Endodermal cell (in vitro differentiated cells): ENCODE data around the gene GSE1. TPM values are rescaled to one million over a fixed set of nuclear protein-coding genes. Genes with fewer than 3 reads are reported as not detected.

Source experiments
- DNase-seq: peaks from one replicate; pipeline ENCODE4 v3.0.0-alpha.2; 2017
- H3K27ac ChIP-seq: 2 replicates; pipeline ENCODE4 v1.5.1; 2013; ENCODE audit warnings: mild to moderate bottlenecking, low read depth, low read length, moderate library complexity
- H3K27me3 ChIP-seq: 2 replicates; pipeline ENCODE4 v1.6.1; 2013; ENCODE audit warnings: mild to moderate bottlenecking, low read length, moderate library complexity; ENCODE audit not compliant: insufficient read depth, control insufficient read depth, poor library complexity, severe bottlenecking
- H3K36me3 ChIP-seq: 2 replicates; pipeline ENCODE4 v1.7.0; 2013; ENCODE audit warnings: mild to moderate bottlenecking, low read length, moderate library complexity; ENCODE audit not compliant: control insufficient read depth, insufficient read depth
- H3K4me1 ChIP-seq: one replicate; pipeline ENCODE4 v1.7.0; 2013; ENCODE audit warnings: low read length; ENCODE audit not compliant: control insufficient read depth, insufficient read depth
- H3K4me3 ChIP-seq: 2 replicates; pipeline ENCODE4 v1.5.1; 2013; ENCODE audit warnings: mild to moderate bottlenecking, low read length, moderate library complexity
- H3K9ac ChIP-seq: 2 replicates; pipeline ENCODE4 v1.6.1; 2013; ENCODE audit warnings: mild to moderate bottlenecking, low read length, moderate library complexity; ENCODE audit not compliant: poor library complexity, severe bottlenecking; ENCODE audit errors: extremely low read depth
- H3K9me3 ChIP-seq: 2 replicates; pipeline ENCODE4 v1.6.1; 2013; ENCODE audit warnings: mild to moderate bottlenecking, low read length, moderate library complexity; ENCODE audit not compliant: control insufficient read depth
- H3K27ac Mint-ChIP-seq: 2 replicates; pipeline ENCODE4 v1.8.0; 2020; ENCODE audit warnings: mixed read lengths
- H3K27me3 Mint-ChIP-seq: 2 replicates; pipeline ENCODE4 v1.8.0; 2021; ENCODE audit warnings: mild to moderate bottlenecking, mixed read lengths; ENCODE audit not compliant: insufficient read depth
- H3K36me3 Mint-ChIP-seq: 2 replicates; pipeline ENCODE4 v1.8.0; 2020; ENCODE audit warnings: low read depth, mixed read lengths
- H3K4me1 Mint-ChIP-seq: 2 replicates; pipeline ENCODE4 v1.8.0; 2020; ENCODE audit warnings: mixed read lengths
- H3K4me3 Mint-ChIP-seq: 2 replicates; pipeline ENCODE4 v1.8.0; 2020; ENCODE audit warnings: mild to moderate bottlenecking, moderate library complexity, mixed read lengths
- H3K9me3 Mint-ChIP-seq: 2 replicates; pipeline ENCODE4 v1.8.0; 2020; ENCODE audit warnings: mild to moderate bottlenecking, mixed read lengths
- WGBS, 2 experiments: methylation state at CpG; one replicate each; pipeline versions ENCODE4 v1.1.5 to v1.1.7; 2013; ENCODE audit warnings: missing lambda C conversion rate in 2 of 2, mixed read lengths in 1 of 2; ENCODE audit not compliant: insufficient coverage in 1 of 2, insufficient read length in 1 of 2; 5-methylcytosine and 5-hydroxymethylcytosine counted together
- total RNA-seq, 2 donors: library from RNA; stranded (reverse); fragmentation: NEBNext Ultra II Directional in 1 of 2; extraction: Animal tissue kit (Norgen Biotek cat#: 25700) in 1 of 2; gene quantifications; 2 replicates in 1 of 2; 3 replicates in 1 of 2; pipeline ENCODE4 v1.2.1, GENCODE V29; 2021
- TF ChIP-seq, protein P1 (sequence below): fragments of 200-600 bp; sonication (generic); conservative IDR thresholded peaks from 2 replicates; pipeline ENCODE4 v1.5.0; 2021; ENCODE audit warnings: antibody characterized with exemption, mild to moderate bottlenecking

GSE1 gene
- total RNA-seq, 2 donors from 2014 or later = 108 to 128 TPM

DNA sequence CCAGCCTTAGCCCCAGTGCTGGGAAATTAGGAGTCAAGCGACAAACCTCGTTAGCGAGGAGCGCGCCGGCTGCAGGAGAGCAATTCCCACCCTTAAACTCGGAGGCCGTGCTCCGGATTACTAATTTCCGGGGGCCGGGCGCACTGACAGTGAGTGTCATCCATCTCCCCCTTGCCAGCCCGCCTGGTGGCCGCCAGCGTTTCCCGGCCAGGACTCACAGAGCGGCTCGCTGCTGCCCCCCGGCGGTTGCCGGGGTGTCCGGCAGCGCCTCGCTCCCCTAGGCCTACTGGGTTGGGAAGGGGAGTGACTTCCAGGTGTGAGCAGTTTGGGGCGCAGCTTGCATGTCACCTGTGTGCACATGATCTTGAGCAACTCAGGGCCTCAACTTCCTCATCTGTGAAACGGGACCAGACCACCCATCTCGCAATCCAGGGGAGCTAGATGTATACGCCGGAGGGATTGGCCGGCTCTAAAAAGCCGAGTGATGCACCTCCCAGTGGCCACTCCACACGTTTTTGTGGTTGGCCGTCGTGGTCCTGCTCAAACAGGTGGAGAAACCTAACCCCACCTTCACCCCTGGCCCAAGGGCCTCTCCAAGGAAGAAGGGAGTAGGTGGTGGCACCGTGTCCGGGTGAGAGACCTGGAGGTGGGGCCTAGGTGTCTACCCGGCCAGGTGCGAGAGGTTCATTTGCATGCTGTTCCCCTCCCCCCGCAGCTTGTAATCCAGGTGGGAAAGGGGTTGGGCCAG, 2.5 kb upstream of the GSE1 start:
- H3K27ac ChIP-seq = peak overlapping the region; percentile 32
- H3K4me1 ChIP-seq = peaks cover 21% of the 10 kb centered on the region
- peak overlapping the region; percentile 71 for H3K4me3 Mint-ChIP-seq
- H3K9ac ChIP-seq = peak overlapping the region; percentile 64
- H3K27me3 ChIP-seq = no peaks in the 10 kb centered on the region
- peak overlapping the region; percentile 74 for H3K4me3 ChIP-seq
- peaks cover 48% of the 10 kb centered on the region for H3K4me1 Mint-ChIP-seq
- 2% methylated on average over 10 to 38 of the region's 39 CpGs for WGBS, 2 experiments
- peaks cover 2% of the 10 kb centered on the region for H3K27me3 Mint-ChIP-seq
- H3K27ac Mint-ChIP-seq = peak overlapping the region; percentile 96
- H3K36me3 Mint-ChIP-seq = no peaks in the 10 kb centered on the region
- peak; percentile 98 for DNase-seq
- no peaks in the 10 kb centered on the region for H3K9me3 Mint-ChIP-seq
- no peaks in the 10 kb centered on the region for H3K9me3 ChIP-seq
- TF ChIP-seq, protein P1, sequence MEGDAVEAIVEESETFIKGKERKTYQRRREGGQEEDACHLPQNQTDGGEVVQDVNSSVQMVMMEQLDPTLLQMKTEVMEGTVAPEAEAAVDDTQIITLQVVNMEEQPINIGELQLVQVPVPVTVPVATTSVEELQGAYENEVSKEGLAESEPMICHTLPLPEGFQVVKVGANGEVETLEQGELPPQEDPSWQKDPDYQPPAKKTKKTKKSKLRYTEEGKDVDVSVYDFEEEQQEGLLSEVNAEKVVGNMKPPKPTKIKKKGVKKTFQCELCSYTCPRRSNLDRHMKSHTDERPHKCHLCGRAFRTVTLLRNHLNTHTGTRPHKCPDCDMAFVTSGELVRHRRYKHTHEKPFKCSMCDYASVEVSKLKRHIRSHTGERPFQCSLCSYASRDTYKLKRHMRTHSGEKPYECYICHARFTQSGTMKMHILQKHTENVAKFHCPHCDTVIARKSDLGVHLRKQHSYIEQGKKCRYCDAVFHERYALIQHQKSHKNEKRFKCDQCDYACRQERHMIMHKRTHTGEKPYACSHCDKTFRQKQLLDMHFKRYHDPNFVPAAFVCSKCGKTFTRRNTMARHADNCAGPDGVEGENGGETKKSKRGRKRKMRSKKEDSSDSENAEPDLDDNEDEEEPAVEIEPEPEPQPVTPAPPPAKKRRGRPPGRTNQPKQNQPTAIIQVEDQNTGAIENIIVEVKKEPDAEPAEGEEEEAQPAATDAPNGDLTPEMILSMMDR = peak; percentile 99
- no peaks in the 10 kb centered on the region for H3K36me3 ChIP-seq

DNA sequence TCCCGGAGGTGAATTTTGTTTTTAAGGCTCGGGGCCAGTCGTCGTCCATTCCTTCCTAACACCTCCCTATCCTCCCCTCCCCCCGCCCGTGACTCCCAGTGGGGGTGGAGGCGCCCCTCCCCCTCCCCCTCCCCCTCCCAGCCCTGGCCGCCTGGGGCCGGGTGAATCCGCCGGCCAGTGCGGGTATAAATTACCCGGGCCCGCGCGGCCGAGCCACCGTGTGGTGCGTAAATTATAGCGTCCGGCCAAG, 2.0 kb upstream of the GSE1 start:
- peaks cover 48% of the 10 kb centered on the region for H3K4me1 Mint-ChIP-seq
- WGBS, 2 experiments = 0% methylated on average over 14 of the region's 21 CpGs; no CpG with 5 or more reads in 1 of the 2 experiments
- Histone ChIP-seq H3K4me3 (peak overlapping the region; percentile 74), H3K9me3 (no peaks in the 10 kb centered on the region), H3K4me1 (peaks cover 25% of the 10 kb centered on the region), H3K36me3 (no peaks in the 10 kb centered on the region), H3K27ac (peak overlapping the region; percentile 50), H3K9ac (peak overlapping the region; percentile 82), H3K27me3 (no peaks in the 10 kb centered on the region)
- DNase-seq = no peak
- TF ChIP-seq, protein P1 = no peak
- no peaks in the 10 kb centered on the region for H3K36me3 Mint-ChIP-seq
- H3K9me3 Mint-ChIP-seq = no peaks in the 10 kb centered on the region
- H3K27me3 Mint-ChIP-seq = peaks cover 2% of the 10 kb centered on the region
- H3K27ac Mint-ChIP-seq = peak overlapping the region; percentile 96
- peak overlapping the region; percentile 71 for H3K4me3 Mint-ChIP-seq

DNA sequence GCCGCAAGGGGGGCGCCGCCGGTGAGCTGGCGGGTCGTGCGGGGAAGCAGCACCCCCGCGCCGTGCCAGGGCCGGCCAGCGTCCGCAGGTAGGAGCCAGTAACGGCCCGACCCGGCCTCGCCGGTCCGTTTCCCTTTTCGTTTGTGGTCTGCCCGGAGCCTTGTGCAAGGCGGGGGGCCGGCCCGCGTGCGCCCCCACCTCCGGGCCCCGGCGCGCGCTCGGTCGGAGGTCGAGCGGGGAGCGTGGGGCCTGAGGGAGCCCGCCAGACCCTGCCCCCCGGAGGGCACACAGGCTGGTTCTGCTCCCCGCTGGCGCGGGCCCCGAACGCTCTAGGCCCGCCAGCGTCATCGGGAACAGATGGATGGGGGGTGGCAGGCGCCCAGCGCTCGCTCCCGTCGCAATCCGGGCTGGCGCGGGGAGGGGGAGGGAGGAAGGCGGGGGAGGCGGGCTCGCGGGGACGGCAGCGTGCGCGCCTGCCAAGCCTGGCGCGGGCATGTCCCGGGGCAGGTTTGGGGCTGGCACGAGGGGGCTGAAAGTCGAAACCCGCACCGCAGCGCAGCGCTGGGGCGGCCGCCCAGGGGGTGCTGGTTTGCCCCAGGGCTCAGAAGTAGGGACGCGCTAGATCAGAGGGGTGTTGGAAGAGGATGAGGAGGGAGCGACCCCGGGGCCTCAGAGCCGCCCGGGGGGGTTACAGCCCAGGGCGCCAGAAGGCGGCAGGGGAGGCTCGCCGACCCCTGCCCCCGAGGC, 1.5 kb upstream of the GSE1 start:
- TF ChIP-seq, protein P1 = no peak

More for the DNA sequence above, 1.5 kb upstream of the GSE1 start:
- H3K27ac Mint-ChIP-seq = no peak overlapping the region
- Histone ChIP-seq H3K27ac (peak overlapping the region; percentile 50), H3K27me3 (no peaks in the 10 kb centered on the region), H3K9ac (peak overlapping the region; percentile 82), H3K9me3 (no peaks in the 10 kb centered on the region), H3K4me1 (peaks cover 24% of the 10 kb centered on the region), H3K4me3 (peak overlapping the region; percentile 72), H3K36me3 (no peaks in the 10 kb centered on the region)
- peaks cover 2% of the 10 kb centered on the region for H3K27me3 Mint-ChIP-seq
- DNase-seq = peak; percentile 89
- 0 to 1% methylated on average over 15 to 82 of the region's 84 CpGs for WGBS, 2 experiments
- H3K36me3 Mint-ChIP-seq = peaks cover under 1% of the 10 kb centered on the region
- peaks cover 46% of the 10 kb centered on the region for H3K4me1 Mint-ChIP-seq
- H3K4me3 Mint-ChIP-seq = peak overlapping the region; percentile 71
- no peaks in the 10 kb centered on the region for H3K9me3 Mint-ChIP-seq
